Measurements from ENCODE around the gene BLZF1. TPM values are rescaled to one million over a fixed set of nuclear protein-coding genes. Genes with fewer than 3 reads are reported as not detected.

Gene BLZF1
- total and polyA plus RNA-seq, 10 of the 15 experiments (the other 5 are each of a cell fraction or from before 2014, with no cell fraction given), result 5.1 to 11.9 (median 9.0) TPM

DNA sequence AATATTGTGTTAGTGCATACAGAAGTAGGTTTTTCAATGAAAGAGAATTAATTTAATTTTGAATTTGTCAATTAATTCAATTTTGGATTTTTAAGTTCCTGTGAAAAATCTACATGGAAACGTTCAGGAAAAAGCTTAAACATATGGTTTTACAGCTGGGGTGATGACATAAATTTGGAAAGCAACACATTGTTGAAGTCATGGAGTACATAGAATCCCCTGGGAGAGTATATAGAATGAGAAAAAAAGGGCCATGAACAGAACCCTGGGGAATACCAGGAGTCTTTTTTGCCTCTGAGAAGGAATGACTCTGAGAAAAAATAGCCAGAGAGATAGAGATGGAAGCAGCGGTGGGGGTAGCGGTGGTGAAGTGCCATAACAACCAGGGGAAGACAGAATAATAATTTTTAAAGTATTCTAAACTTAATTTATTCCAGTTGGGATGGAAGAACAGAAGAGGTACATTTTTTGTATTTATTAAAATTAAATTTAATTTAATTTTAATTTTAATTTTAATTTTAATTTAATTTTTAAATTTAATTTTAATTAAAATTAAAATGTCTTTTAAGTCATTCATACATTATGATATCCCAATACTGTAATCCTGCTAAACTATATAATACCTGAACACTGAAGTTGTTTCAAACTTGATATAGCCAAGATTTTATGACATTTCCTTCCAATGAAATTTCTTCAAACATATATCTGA is 49.3 kb upstream of the BLZF1 start:
- Histone ChIP-seq H3K27ac (ENCODE audit: control insufficient read depth, insufficient read depth) (no peak overlapping the region), H2AFZ (ENCODE audit: control insufficient read depth, low read depth, low read length) (no peak overlapping the region), H3K79me2 (ENCODE audit: control insufficient read depth, insufficient read depth, low read length) (no peaks in the 10 kb centered on the region), H3K9me3 (replicated peaks; ENCODE audit: control insufficient read depth, insufficient read depth, low read length) (no peaks in the 10 kb centered on the region), H3K27me3 (replicated peaks in 1 of 2; ENCODE audit: control insufficient read depth in 2 of 2, insufficient read depth in 2 of 2, low read length in 1 of 2) (no peaks in the 10 kb centered on the region), H3K9ac (ENCODE audit: control insufficient read depth, insufficient read depth, low read length) (no peak overlapping the region), H3K36me3 (ENCODE audit: control insufficient read depth in 2 of 2, insufficient read depth in 2 of 2, low read length in 1 of 2) (no peaks in the 10 kb centered on the region), H4K20me1 (ENCODE audit: control insufficient read depth, insufficient read depth) (no peaks in the 10 kb centered on the region), H3K4me2 (ENCODE audit: control insufficient read depth, insufficient read depth) (no peak overlapping the region), H3K4me1 (ENCODE audit: control insufficient read depth, insufficient read depth, low read length) (no peaks in the 10 kb centered on the region), H3K4me3 (no peak overlapping the region)
- WGBS (ENCODE audit: insufficient coverage, insufficient replicate concordance, low lambda C conversion rate, missing lambda C conversion rate), result 67% methylated on average over 3 of the region's 3 CpGs
- FAIRE-seq, result no peak
- POLR2A ChIA-PET, result no interaction called here
- no TSS peak for BruUV-seq (replicated peaks)
- no peak for DNase-seq (ENCODE audit: low read depth, low spot score)
- intact Hi-C loops (cut with micrococcal nuclease; ENCODE audit: unreplicated experiment) (no loop called here), in situ Hi-C loops (cut with MboI) (no loop called here)
- RAD21 ChIA-PET (ENCODE audit: unreplicated experiment), result interaction anchor here (0.7 kb wide), 1 partner anchor 8 kb away, joined by 3 read pairs; no protein-coding TSS in a partner anchor
- CTCF ChIA-PET, result no interaction called here
- TF ChIP-seq, protein P1, sequence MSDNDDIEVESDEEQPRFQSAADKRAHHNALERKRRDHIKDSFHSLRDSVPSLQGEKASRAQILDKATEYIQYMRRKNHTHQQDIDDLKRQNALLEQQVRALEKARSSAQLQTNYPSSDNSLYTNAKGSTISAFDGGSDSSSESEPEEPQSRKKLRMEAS (IDR thresholded peaks at IDR 0.05; ENCODE audit: low read depth, low read length), result no peak
- no peak for TF ChIP-seq TCF7 (IDR thresholded peaks at IDR 0.05; ENCODE audit: borderline replicate concordance)
- no peak for ATAC-seq
- SMC1A ChIA-PET (ENCODE audit: uncharacterized antibody, unreplicated experiment), result interaction anchor here (1.0 kb wide), 1 partner anchor 8 kb away, joined by 4 read pairs; no protein-coding TSS in a partner anchor

DNA sequence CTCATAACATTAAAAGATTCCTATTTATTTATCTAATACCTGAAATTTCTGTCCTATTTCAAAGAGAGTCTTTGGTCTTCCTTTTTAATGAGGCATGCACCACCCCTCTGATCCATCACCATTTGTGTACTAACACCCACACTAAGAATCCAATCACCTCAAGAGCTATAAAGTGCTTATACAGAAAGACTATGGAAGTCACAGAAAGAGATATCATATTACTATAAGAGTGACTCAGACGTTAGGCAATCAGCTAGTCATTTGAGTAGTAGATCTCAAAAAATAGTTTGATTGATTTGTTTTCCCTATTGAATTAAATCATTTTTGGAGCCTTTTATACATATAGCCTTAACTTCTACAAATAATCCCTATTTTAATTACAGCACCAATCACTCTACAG is 46.5 kb upstream of the BLZF1 start:
- Histone ChIP-seq H4K20me1 (ENCODE audit: control insufficient read depth, insufficient read depth) (no peaks in the 10 kb centered on the region), H3K27ac (ENCODE audit: control insufficient read depth, insufficient read depth) (no peak overlapping the region), H3K9ac (ENCODE audit: control insufficient read depth, insufficient read depth, low read length) (no peak overlapping the region), H3K9me3 (replicated peaks; ENCODE audit: control insufficient read depth, insufficient read depth, low read length) (no peaks in the 10 kb centered on the region), H3K36me3 (ENCODE audit: control insufficient read depth in 2 of 2, insufficient read depth in 2 of 2, low read length in 1 of 2) (no peaks in the 10 kb centered on the region), H3K4me1 (ENCODE audit: control insufficient read depth, insufficient read depth, low read length) (no peaks in the 10 kb centered on the region), H3K4me3 (no peak overlapping the region), H2AFZ (ENCODE audit: control insufficient read depth, low read depth, low read length) (no peak overlapping the region), H3K27me3 (replicated peaks in 1 of 2; ENCODE audit: control insufficient read depth in 2 of 2, insufficient read depth in 2 of 2, low read length in 1 of 2) (no peaks in the 10 kb centered on the region), H3K79me2 (ENCODE audit: control insufficient read depth, insufficient read depth, low read length) (no peaks in the 10 kb centered on the region), H3K4me2 (ENCODE audit: control insufficient read depth, insufficient read depth) (no peak overlapping the region)
- ATAC-seq (no peak), DNase-seq (ENCODE audit: low read depth, low spot score) (no peak), FAIRE-seq (no peak)
- POLR2A ChIA-PET, result no interaction called here
- intact Hi-C loops (cut with micrococcal nuclease; ENCODE audit: unreplicated experiment), result no loop called here
- 63% methylated on average over 1 of the region's 1 CpG for WGBS (ENCODE audit: insufficient coverage, insufficient replicate concordance, low lambda C conversion rate, missing lambda C conversion rate)
- TF ChIP-seq JUNB (IDR thresholded peaks at IDR 0.05) (no peak), ESRRA (IDR thresholded peaks at IDR 0.05; ENCODE audit: low read length) (no peak), TCF3 (IDR thresholded peaks at IDR 0.05; ENCODE audit: borderline replicate concordance, insufficient read depth, low read depth, low read length) (no peak), BRCA1 (IDR thresholded peaks at IDR 0.05; ENCODE audit: low read depth, low read length) (no peak), TCF12 (IDR thresholded peaks at IDR 0.05; ENCODE audit: low read depth, low read length) (no peak), NFXL1 (IDR thresholded peaks at IDR 0.05; ENCODE audit: borderline replicate concordance) (no peak), TBL1XR1 (IDR thresholded peaks at IDR 0.05; ENCODE audit: low read depth, low read length) (no peak), PAX5 (IDR thresholded peaks at IDR 0.05; ENCODE audit: borderline replicate concordance, low read depth, low read length) (no peak)
- TF ChIP-seq, protein P2, sequence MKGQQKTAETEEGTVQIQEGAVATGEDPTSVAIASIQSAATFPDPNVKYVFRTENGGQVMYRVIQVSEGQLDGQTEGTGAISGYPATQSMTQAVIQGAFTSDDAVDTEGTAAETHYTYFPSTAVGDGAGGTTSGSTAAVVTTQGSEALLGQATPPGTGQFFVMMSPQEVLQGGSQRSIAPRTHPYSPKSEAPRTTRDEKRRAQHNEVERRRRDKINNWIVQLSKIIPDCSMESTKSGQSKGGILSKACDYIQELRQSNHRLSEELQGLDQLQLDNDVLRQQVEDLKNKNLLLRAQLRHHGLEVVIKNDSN (IDR thresholded peaks at IDR 0.05; ENCODE audit: borderline replicate concordance, extremely low read length, insufficient read depth, low read depth, low read length), result no peak
- no TSS peak for BruUV-seq (replicated peaks)
- RAD21 ChIA-PET (ENCODE audit: unreplicated experiment), result no interaction called here
- SMC1A ChIA-PET (ENCODE audit: uncharacterized antibody, unreplicated experiment), result interaction anchor here (0.7 kb wide), 1 partner anchor 9 kb away, joined by 3 read pairs; no protein-coding TSS in a partner anchor
- in situ Hi-C loops (cut with MboI), result no loop called here
- CTCF ChIA-PET, result interaction anchor here (0.9 to 1.4 kb wide), 3 partner anchors 9 to 719 kb away, joined by 3 read pairs; no protein-coding TSS in a partner anchor

All from GM12878 (cell line).